HCT116 (cell line): Measurements from ENCODE around the gene BEND6.

ENCODE experiments used
- CEBPB ChIP-seq: IDR thresholded peaks from 2 replicates; pipeline ENCODE4 v1.6.1; 2012; ENCODE audit warnings: low read depth
- ELF1 ChIP-seq: IDR thresholded peaks from 2 replicates; pipeline ENCODE4 v1.6.1; 2012; ENCODE audit warnings: low read depth, borderline replicate concordance
- EZH2 ChIP-seq: fragments of 200-600 bp; sonication (generic); IDR thresholded peaks from 2 replicates; pipeline ENCODE4 v1.6.1; 2017; ENCODE audit warnings: antibody characterized with exemption, mixed run types
- JUND ChIP-seq: IDR thresholded peaks from 2 replicates; pipeline ENCODE4 v1.6.1; 2012
- POLR2A ChIP-seq: IDR thresholded peaks from 2 replicates; pipeline ENCODE4 v1.7.0; 2011; ENCODE audit warnings: borderline replicate concordance; ENCODE audit not compliant: insufficient read depth, insufficient read length; ENCODE audit errors: extremely low read depth
- POLR2AphosphoS5 ChIP-seq: IDR thresholded peaks from 2 replicates; pipeline ENCODE4 v1.6.1; 2011; ENCODE audit warnings: mild to moderate bottlenecking, low read depth, low read length, moderate library complexity
- RAD21 ChIP-seq: IDR thresholded peaks from 2 replicates; pipeline ENCODE4 v1.6.1; 2012; ENCODE audit warnings: low read depth, mild to moderate bottlenecking
- SP1 ChIP-seq: IDR thresholded peaks from 2 replicates; pipeline ENCODE4 v1.6.1; 2012; ENCODE audit warnings: low read depth
- YY1 ChIP-seq: IDR thresholded peaks from 2 replicates; pipeline ENCODE4 v1.6.1; 2011; ENCODE audit warnings: low read length, low read depth, moderate library complexity, mild to moderate bottlenecking; ENCODE audit not compliant: insufficient replicate concordance; ENCODE audit errors: extremely low read depth
- TF ChIP-seq, protein P1 (sequence below), 3 experiments: fragments of 200-600 bp in 1 of 3; sonication (generic) in 1 of 3; IDR thresholded peaks in 2 of 3; conservative IDR thresholded peaks in 1 of 3; 2 replicates each; pipeline ENCODE4 v1.5.1; 2012 to 2017; ENCODE audit warnings: low read depth in 2 of 3, low read length in 2 of 3, antibody characterized with exemption in 1 of 3, borderline replicate concordance in 1 of 3, control low read depth in 1 of 3, mild to moderate bottlenecking in 1 of 3, mixed read lengths in 1 of 3, mixed run types in 1 of 3, moderate library complexity in 1 of 3; ENCODE audit not compliant: insufficient read depth in 1 of 3
- TF ChIP-seq, protein P2 (sequence below): IDR thresholded peaks from 2 replicates; pipeline ENCODE4 v1.6.1; 2012; ENCODE audit warnings: low read depth
- TF ChIP-seq, protein P3 (sequence below): IDR thresholded peaks from 2 replicates; pipeline ENCODE4 v1.6.1; 2012
- TF ChIP-seq, protein P4 (sequence below): IDR thresholded peaks from 2 replicates; pipeline ENCODE4 v1.6.1; 2011; ENCODE audit warnings: mild to moderate bottlenecking, low read length, moderate library complexity; ENCODE audit not compliant: insufficient replicate concordance; ENCODE audit errors: extremely low read depth

DNA sequence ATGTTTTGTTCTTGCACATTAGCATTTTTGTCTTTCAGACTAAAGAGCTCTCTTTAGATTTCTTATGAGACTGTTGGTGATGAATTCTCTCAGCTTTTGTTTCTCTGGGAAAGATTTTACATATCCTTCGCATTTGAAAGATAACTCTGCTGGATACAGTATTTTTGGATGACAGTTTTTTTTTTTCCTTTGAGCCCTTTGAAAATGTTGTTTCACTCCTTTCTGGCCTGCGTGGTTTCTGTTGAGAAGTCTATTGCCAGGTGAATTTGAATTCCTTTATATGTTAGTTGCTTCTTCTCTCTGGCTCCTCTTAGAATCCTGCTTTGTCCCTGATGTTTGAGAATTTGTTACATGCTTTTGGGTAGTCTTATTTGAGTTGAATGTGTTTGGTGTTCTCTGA, 69.4 kb downstream of the BEND6 start:
- TF ChIP-seq, protein P1, sequence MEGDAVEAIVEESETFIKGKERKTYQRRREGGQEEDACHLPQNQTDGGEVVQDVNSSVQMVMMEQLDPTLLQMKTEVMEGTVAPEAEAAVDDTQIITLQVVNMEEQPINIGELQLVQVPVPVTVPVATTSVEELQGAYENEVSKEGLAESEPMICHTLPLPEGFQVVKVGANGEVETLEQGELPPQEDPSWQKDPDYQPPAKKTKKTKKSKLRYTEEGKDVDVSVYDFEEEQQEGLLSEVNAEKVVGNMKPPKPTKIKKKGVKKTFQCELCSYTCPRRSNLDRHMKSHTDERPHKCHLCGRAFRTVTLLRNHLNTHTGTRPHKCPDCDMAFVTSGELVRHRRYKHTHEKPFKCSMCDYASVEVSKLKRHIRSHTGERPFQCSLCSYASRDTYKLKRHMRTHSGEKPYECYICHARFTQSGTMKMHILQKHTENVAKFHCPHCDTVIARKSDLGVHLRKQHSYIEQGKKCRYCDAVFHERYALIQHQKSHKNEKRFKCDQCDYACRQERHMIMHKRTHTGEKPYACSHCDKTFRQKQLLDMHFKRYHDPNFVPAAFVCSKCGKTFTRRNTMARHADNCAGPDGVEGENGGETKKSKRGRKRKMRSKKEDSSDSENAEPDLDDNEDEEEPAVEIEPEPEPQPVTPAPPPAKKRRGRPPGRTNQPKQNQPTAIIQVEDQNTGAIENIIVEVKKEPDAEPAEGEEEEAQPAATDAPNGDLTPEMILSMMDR (IDR thresholded peaks at IDR 0.05 in 2 of 3, conservative IDR thresholded peaks at IDR 0.05 in 1 of 3; ENCODE audit: borderline replicate concordance in 1 of 3, insufficient read depth in 1 of 3, low read depth in 2 of 3, low read length in 2 of 3) = no peak
- TF ChIP-seq SP1 (no peak), JUND (no peak), YY1 (no peak), POLR2AphosphoS5 (no peak), RAD21 (no peak), POLR2A (no peak), ELF1 (no peak), CEBPB (no peak), EZH2 (no peak)
- TF ChIP-seq, protein P2, sequence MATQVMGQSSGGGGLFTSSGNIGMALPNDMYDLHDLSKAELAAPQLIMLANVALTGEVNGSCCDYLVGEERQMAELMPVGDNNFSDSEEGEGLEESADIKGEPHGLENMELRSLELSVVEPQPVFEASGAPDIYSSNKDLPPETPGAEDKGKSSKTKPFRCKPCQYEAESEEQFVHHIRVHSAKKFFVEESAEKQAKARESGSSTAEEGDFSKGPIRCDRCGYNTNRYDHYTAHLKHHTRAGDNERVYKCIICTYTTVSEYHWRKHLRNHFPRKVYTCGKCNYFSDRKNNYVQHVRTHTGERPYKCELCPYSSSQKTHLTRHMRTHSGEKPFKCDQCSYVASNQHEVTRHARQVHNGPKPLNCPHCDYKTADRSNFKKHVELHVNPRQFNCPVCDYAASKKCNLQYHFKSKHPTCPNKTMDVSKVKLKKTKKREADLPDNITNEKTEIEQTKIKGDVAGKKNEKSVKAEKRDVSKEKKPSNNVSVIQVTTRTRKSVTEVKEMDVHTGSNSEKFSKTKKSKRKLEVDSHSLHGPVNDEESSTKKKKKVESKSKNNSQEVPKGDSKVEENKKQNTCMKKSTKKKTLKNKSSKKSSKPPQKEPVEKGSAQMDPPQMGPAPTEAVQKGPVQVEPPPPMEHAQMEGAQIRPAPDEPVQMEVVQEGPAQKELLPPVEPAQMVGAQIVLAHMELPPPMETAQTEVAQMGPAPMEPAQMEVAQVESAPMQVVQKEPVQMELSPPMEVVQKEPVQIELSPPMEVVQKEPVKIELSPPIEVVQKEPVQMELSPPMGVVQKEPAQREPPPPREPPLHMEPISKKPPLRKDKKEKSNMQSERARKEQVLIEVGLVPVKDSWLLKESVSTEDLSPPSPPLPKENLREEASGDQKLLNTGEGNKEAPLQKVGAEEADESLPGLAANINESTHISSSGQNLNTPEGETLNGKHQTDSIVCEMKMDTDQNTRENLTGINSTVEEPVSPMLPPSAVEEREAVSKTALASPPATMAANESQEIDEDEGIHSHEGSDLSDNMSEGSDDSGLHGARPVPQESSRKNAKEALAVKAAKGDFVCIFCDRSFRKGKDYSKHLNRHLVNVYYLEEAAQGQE = no peak
- TF ChIP-seq, protein P3, sequence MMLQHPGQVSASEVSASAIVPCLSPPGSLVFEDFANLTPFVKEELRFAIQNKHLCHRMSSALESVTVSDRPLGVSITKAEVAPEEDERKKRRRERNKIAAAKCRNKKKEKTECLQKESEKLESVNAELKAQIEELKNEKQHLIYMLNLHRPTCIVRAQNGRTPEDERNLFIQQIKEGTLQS = no peak
- TF ChIP-seq, protein P4, sequence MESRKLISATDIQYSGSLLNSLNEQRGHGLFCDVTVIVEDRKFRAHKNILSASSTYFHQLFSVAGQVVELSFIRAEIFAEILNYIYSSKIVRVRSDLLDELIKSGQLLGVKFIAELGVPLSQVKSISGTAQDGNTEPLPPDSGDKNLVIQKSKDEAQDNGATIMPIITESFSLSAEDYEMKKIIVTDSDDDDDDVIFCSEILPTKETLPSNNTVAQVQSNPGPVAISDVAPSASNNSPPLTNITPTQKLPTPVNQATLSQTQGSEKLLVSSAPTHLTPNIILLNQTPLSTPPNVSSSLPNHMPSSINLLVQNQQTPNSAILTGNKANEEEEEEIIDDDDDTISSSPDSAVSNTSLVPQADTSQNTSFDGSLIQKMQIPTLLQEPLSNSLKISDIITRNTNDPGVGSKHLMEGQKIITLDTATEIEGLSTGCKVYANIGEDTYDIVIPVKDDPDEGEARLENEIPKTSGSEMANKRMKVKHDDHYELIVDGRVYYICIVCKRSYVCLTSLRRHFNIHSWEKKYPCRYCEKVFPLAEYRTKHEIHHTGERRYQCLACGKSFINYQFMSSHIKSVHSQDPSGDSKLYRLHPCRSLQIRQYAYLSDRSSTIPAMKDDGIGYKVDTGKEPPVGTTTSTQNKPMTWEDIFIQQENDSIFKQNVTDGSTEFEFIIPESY = no peak
